SK-N-SH treated with all-trans-retinoic acid at 6 μM for 48 hours (cell line): ENCODE data around the gene SH2D6.

Experiments
- CSRNP3 ChIP-seq: fragments of 250-450 bp; sonication (Bioruptor Pico); IDR thresholded peaks from 2 replicates; pipeline ENCODE4 v1.5.1; 2021; ENCODE audit warnings: mild to moderate bottlenecking, moderate library complexity
- ESRRG ChIP-seq: fragments of 250-450 bp; sonication (Bioruptor Pico); IDR thresholded peaks from 2 replicates; pipeline ENCODE4 v1.6.1; 2021; ENCODE audit warnings: mild to moderate bottlenecking
- GLIS3 ChIP-seq: fragments of 250-450 bp; sonication (Bioruptor Pico); IDR thresholded peaks from 2 replicates; pipeline ENCODE4 v1.5.0; 2020; ENCODE audit warnings: mild to moderate bottlenecking, moderate library complexity
- PATZ1 ChIP-seq: fragments of 250-450 bp; sonication (Bioruptor Pico); IDR thresholded peaks from 2 replicates; pipeline ENCODE4 v1.8.0; 2020; ENCODE audit warnings: mild to moderate bottlenecking, moderate library complexity, borderline replicate concordance
- POU6F1 ChIP-seq: fragments of 250-450 bp; sonication (Bioruptor Pico); IDR thresholded peaks from 2 replicates; pipeline ENCODE4 v1.8.0; 2021; ENCODE audit warnings: low read depth, mild to moderate bottlenecking, moderate library complexity, borderline replicate concordance
- RARB ChIP-seq: fragments of 250-450 bp; sonication (Bioruptor Pico); IDR thresholded peaks from 2 replicates; pipeline ENCODE4 v1.8.0; 2021; ENCODE audit warnings: mild to moderate bottlenecking, moderate library complexity
- TOX ChIP-seq: fragments of 250-450 bp; sonication (Bioruptor Pico); IDR thresholded peaks from 2 replicates; pipeline ENCODE4 v1.8.0; 2021; ENCODE audit warnings: mild to moderate bottlenecking, moderate library complexity, borderline replicate concordance
- ZC3H10 ChIP-seq: fragments of 250-450 bp; sonication (Bioruptor Pico); IDR thresholded peaks from 2 replicates; pipeline ENCODE4 v1.5.1; 2021; ENCODE audit warnings: mild to moderate bottlenecking, moderate library complexity
- ZFP3 ChIP-seq: fragments of 250-450 bp; sonication (Bioruptor Pico); IDR thresholded peaks from 2 replicates; pipeline ENCODE4 v1.5.0; 2020; ENCODE audit warnings: mild to moderate bottlenecking, moderate library complexity
- ZFP30 ChIP-seq: fragments of 450-650 bp; formaldehyde crosslinking; IDR thresholded peaks from 2 replicates; pipeline ENCODE4 v1.5.0; 2022; ENCODE audit warnings: mild to moderate bottlenecking, moderate library complexity
- ZNF8 ChIP-seq: fragments of 450-650 bp; formaldehyde crosslinking; IDR thresholded peaks from 2 replicates; pipeline ENCODE4 v1.5.0; 2020; ENCODE audit warnings: mild to moderate bottlenecking, moderate library complexity
- TF ChIP-seq, protein P1 (sequence below): fragments of 250-450 bp; sonication (Bioruptor Pico); IDR thresholded peaks from 2 replicates; pipeline ENCODE4 v1.5.1; 2020; ENCODE audit warnings: low read depth, mild to moderate bottlenecking, moderate library complexity

- TF ChIP-seq POU6F1 (CRISPR knock-in tag) (no peak), TOX (CRISPR knock-in tag) (no peak), ZC3H10 (CRISPR knock-in tag) (no peak), RARB (CRISPR knock-in tag) (no peak), CSRNP3 (CRISPR knock-in tag) (no peak), PATZ1 (CRISPR knock-in tag) (no peak), ZNF8 (CRISPR knock-in tag) (no peak), ZFP3 (CRISPR knock-in tag) (no peak), ZFP30 (CRISPR knock-in tag) (no peak), ESRRG (CRISPR knock-in tag) (no peak), GLIS3 (CRISPR knock-in tag) (no peak)
- TF ChIP-seq, protein P1, sequence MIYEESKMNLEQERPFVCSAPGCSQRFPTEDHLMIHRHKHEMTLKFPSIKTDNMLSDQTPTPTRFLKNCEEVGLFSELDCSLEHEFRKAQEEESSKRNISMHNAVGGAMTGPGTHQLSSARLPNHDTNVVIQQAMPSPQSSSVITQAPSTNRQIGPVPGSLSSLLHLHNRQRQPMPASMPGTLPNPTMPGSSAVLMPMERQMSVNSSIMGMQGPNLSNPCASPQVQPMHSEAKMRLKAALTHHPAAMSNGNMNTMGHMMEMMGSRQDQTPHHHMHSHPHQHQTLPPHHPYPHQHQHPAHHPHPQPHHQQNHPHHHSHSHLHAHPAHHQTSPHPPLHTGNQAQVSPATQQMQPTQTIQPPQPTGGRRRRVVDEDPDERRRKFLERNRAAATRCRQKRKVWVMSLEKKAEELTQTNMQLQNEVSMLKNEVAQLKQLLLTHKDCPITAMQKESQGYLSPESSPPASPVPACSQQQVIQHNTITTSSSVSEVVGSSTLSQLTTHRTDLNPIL (CRISPR knock-in tag): no peak
Observed at GRCh38 chr2:85485815-85486214, 67.3 kb downstream of the SH2D6 start.
